ENCODE data around the gene DOCK1.

DOCK1 gene

DNA sequence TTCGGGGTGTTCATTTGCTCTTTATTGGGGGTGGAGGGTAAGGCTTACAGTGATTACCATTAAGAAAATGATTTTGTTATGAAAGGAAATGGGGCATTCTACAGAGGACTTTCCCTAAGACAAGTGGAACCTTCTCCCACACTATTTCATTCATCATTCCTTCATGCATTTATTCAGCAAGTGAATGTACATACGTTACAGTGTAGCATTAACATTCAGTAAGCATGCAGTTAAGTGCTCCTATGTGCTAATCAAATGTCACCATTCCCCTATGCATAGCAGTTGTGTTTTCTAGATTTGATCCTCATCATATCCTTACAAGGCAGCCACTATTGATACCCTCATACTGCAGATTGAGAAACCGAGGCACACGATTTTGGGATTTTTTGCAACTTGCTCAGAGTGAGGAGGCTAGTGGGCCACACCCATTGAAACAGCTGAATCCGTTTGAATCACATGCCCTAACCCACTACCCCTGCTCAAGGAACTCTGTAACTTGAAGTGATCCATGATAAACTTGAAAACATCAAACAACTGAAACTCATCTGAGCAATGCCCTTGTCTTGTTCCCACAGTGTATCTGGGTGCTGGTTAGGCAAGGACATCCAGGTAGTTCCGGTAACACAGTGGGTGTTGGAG lies 274.5 kb downstream of the DOCK1 start:
- DNase-seq (ENCODE audit: low read depth): no peak

- no peak for DNase-seq (ENCODE audit: low read depth)
Measured at GRCh38 chr10:127182161-127182560, 276.9 kb downstream of the DOCK1 start.

DNA sequence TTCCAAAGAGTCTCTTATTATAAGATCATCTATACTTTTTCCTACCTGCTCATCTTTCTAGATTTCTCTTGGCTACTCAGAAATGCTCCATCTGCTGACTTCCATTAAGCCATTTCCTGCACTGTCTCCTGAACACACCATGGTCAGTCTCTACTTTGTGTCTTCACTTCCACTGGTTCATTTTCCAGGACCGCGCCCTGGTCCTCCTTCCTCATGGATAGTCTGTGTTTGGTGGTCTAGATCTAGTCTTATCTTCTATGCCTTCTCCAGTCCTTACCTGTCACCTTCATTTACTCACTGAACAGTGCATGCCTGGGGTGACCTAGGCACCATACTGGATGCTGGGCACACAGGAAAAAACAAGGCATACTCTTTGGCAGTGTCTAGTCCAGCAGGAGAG lies 279.4 kb downstream of the DOCK1 start:
- DNase-seq (ENCODE audit: low read depth): no peak

DNA sequence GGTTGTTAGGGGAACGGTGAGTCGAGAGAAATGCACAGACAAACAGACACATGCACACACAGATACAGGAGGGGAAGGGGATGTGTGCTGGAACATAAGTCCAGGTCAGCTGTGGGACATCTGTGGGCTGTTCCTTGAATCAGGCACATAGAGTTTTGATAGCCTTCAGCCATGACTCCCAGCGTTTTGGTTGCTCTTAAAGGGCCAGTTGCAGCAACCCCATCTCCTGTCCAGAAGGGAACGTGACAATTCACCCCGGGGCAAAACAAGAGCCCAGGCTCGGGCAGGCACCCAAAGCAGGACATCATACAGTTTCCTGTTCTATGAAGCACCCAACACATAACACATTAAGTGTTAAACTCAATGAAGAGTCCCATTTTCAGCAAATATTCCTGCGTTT lies 281.6 kb downstream of the DOCK1 start:
- DNase-seq (ENCODE audit: low read depth): no peak

- DNase-seq (ENCODE audit: low read depth): no peak
Measured at GRCh38 chr10:127189226-127189625, 284.0 kb downstream of the DOCK1 start.

- no peak for DNase-seq (ENCODE audit: low read depth)
Measured at GRCh38 chr10:127190427-127190826, 285.2 kb downstream of the DOCK1 start.

DNA sequence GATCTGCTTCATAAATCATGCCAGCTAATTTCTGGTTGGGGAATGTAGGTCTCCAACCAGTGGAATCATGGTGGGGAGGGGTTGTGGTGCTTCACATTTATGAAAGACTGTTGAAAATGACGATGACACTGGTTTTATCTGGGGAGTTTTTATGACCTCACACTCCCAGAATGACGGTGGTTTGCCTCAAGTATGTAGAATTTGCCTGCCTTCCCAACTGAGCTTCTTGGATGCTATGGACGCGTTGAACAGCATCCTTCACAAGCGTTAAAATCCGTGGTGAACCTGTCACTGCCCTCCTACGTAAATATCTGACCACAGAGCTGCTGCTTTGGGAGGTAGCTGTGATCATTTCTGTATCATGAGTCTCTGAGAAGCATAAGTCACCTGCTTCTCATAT lies 287.9 kb downstream of the DOCK1 start:
- DNase-seq (ENCODE audit: low read depth): no peak

DNA sequence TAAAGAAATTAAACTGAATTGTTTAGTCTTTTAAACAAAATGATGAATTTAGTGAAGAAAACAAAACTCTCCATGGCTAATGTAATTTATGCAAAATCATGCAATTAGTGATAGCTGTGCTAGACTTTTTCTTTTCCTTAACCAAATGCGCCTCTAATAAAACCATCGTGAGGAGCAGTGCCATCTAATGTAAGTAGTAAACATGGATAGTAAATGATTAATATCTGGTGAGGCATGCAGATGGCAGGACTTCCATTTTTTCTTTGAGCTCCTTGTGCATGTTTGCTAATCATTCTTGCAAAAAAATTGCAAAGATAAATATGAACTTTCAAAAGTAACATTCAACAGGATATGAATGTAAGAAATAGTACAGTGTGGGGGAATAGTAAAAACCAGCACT lies 288.9 kb downstream of the DOCK1 start:
- DNase-seq (ENCODE audit: low read depth): no peak

GRCh38 chr10:127194599-127194998 lies 289.4 kb downstream of the DOCK1 start:
- no peak for DNase-seq (ENCODE audit: low read depth)

GRCh38 chr10:127195041-127195506 lies 289.8 kb downstream of the DOCK1 start:
- no peak for DNase-seq (ENCODE audit: low read depth)

- DNase-seq (ENCODE audit: low read depth): no peak
Measured at GRCh38 chr10:127195571-127196281, 290.5 kb downstream of the DOCK1 start.

DNA sequence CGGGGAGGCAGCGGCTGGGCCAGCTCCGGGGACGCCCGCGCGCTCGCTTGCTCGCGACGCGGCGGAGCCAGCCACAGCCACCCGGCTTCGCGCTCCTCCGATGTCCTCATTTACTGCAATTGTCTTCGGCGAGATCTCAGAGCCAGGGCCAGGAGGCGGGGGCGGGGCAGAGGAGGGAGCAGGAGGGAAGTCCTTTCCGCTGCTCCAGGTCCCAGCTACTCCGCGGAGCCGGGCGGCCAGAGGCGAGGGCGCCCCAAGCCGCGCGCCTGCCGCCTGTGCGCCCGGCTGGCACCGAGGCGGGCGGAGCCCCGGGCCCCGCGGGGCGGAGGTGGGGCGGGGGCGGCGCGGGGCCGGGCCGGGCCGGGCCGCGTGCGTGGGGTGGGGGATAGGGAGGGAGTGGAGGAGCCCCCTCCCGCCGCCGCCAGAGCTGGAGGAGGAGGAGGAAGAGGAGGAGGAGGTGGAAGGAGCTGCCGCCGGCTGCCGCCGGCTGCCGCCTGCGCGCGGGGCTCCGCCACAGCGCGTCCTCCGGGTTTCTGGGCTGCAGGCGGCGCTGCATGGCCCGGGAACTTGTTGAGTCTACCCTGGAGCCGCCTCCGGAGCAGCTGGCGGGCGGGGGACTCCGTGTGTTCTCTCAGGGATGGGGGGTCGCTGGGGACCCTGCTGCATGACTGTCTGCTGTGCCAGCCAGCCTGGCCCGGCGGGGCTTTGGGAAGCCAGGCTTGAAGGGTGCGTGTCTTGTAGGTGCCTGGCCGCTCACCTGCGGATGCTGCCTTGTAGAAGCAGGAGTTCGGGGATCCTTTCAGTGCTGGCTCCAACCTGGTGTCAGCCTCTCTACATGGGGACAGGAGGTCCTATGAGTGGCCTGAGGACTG lies 291.3 kb downstream of the DOCK1 start, which contains the start of gene INSYN2A:
Gene INSYN2A, minus strand, starts transcription at position 310 of the 872 bp plus-strand sequence. CDS start 20,196 bp downstream, outside the sequence.
- DNase-seq (ENCODE audit: low read depth): no peak

- no peak for DNase-seq (ENCODE audit: low read depth)
Measured at GRCh38 chr10:127197154-127197432, 291.9 kb downstream of the DOCK1 start.

DNA sequence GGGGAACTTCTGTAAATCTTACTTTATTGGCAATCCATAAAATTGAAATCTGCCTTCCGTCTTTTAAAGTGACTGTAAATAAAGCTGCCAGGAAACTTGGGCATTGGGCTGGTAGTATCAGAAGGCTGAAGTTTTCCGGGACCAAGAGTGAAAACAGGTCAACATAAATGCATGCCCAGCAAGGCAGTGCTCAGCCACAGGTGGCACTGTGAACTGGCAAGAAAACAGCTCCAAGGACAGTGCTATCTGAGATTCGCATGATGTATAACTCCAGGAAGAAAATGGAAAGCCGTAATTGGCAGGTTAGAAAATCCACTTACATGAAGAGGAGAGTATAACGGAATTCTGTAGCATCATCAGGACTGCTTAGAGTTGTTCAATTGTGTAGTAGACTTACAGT lies 293.1 kb downstream of the DOCK1 start:
- DNase-seq (ENCODE audit: low read depth): no peak

GRCh38 chr10:127198721-127199120 lies 293.5 kb downstream of the DOCK1 start:
- DNase-seq (ENCODE audit: low read depth): no peak

GRCh38 chr10:127200646-127201045 lies 295.4 kb downstream of the DOCK1 start:
- DNase-seq (ENCODE audit: low read depth): no peak

GRCh38 chr10:127203067-127203466 lies 297.8 kb downstream of the DOCK1 start:
- no peak for DNase-seq (ENCODE audit: low read depth)

DNA sequence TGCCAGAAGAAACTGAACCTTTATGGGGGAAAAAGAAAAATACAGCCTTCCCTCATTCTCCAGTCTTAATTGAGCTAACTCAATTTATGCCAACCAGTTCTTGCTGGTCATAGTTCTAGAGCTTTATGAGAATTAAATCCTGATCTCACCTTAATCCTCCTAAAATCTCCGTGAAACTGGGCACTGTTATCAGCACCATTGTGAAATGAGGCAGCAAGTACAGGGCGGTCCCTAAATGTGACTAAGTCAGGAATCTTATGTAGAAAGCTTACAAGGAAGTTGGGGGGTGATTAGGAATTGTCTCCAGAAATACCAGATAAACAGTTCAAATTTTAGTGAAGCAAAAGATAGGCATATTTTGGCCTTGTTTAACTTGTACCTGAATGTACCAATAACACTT lies 301.9 kb downstream of the DOCK1 start:
- DNase-seq (ENCODE audit: low read depth): no peak

DNA sequence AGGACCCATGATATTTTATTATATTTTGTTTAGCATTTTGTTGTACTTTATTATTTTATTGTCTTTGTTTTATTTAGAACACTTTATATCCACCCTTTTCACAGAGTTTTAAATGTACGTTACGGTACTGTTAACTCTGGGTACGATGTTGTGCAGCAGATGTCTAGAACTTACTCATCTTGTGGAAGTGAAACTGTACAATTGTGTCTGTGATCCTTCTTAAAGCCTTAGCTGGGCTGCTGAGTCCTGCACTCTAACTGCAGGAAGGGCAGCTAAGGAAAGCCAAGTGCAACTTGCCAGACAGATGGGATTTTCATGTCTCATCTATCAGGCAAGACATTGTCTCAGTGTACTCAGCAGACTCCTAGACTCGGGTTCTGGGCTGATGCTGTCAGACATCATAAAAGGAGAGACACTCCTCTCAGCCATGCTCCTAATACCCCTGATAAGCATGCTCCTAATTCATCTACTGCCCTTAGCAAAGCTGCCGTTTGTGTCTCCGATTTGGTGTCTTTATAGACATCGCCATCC lies 305.8 kb downstream of the DOCK1 start:
- no peak for DNase-seq (ENCODE audit: low read depth)

- DNase-seq (ENCODE audit: low read depth): no peak
Measured at GRCh38 chr10:127215866-127216265, 310.6 kb downstream of the DOCK1 start.

- no peak for DNase-seq (ENCODE audit: low read depth)
Measured at GRCh38 chr10:127216274-127216673, 311.0 kb downstream of the DOCK1 start.

- DNase-seq (ENCODE audit: low read depth): no peak
Measured at GRCh38 chr10:127216786-127217185, 311.6 kb downstream of the DOCK1 start.

DNA sequence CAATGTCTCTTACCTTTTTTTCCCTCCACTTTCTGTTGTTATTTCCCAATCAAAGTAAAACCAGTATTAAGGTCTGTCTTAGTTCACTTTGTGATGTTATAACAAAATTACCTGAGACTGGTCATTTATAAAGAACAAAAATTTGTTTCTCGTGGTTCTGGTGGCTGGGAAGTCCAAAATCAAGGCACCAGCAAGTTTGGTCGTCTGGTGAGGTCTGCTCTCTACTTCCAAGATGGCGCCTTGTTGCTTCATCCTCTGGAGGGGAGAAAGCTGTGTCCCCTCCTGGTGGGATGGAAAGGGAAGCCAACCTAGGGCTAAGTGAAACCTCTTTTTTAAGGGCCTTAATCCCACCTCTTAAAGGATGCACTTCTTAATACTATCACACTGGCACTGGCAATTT lies 313.4 kb downstream of the DOCK1 start:
- no peak for DNase-seq (ENCODE audit: low read depth)

Data from T follicular helper cell (primary cell).